GM21367 (cell line): Measurements from ENCODE around the gene NAXD.
"Not testable (repeated sequence)": the region's sequence is repeated elsewhere in the genome, so short reads cannot be mapped to it uniquely, and the experiment has no call there.

Experiments used
- ATAC-seq: cut with Tn5 transposase; IDR thresholded peaks from one replicate; pipeline ENCODE4 v1.9.1; 2021; ENCODE audit not compliant: unreplicated experiment

NAXD gene

GRCh38 chr13:110593430-110594130 is 21.8 kb upstream of the NAXD start:
- peak; percentile 92 for ATAC-seq

- ATAC-seq = no peak
Observed at GRCh38 chr13:110597041-110597689, 18.2 kb upstream of the NAXD start.

- no peak for ATAC-seq
Observed at GRCh38 chr13:110600261-110600819, 15.0 kb upstream of the NAXD start.

GRCh38 chr13:110600980-110601379 is 14.4 kb upstream of the NAXD start:
- ATAC-seq = no peak

DNA sequence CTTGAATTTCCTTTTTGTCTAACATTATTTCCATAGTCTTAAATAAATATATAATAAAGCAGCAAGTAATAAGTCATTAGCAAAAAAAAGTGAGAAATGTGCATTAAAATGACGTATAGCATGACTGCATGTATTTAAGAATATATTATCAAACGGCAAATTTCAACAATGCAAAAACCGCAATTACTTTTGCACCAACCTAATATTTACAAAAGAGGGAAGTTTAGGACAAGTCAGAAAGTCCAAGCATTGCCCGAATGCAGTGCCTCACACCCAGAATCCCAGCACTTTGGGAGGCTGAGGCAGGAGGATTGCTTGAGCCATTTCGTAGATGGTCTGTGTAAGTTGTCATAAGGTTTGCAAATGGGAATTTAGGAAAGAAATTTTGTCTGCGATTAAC is 10.2 kb upstream of the NAXD start:
- no peak for ATAC-seq

DNA sequence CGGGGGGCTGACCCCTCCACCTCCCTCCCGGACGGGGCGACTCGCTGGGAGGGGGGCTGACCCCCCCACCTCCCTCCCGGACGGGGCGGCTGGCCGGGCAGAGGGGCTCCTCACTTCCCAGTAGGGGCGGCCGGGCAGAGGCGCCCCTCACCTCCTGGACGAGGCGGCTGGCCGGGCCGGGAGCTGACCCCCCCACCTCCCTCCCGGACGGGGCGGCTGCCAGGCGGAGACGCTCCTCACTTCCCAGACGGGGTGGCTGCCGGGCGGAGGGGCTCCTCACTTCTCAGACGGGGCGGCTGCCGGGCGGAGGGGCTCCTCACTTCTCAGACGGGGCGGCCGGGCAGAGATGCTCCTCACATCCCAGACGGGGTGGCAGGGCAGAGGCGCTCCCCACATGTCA is 9.1 kb upstream of the NAXD start:
- not testable (repeated sequence) for ATAC-seq

- no peak for ATAC-seq
Observed at GRCh38 chr13:110607675-110608224, 7.6 kb upstream of the NAXD start.

DNA sequence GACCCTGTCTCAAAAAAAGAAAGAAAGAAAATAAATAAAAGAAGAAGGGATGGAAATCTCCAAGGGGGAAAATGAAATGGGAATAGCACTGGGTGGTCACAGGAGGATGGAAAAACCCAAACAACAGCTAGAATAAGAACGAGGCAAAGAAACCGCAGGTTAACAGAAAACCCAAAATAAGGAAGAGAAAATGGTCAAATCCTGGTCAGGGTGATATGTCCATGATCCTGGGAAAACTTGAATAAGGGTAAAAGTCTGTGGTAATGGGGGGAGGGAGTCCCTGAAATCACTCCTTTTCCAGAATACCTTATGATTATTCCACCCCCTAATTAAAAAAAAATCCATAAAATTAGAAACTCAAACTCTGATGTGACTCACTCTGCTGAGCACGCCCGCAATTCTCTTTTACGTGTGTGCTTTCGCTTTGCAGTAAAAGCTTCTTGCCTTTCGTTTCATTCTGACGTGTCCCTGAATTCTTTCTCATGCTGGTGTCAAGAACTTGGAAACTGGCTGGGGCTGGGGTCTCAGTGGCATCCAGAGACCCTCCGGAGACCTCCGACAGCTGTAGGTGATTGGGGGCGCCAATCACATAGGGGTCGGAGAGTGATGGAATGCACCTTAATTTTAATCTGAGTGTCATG is 4.3 kb upstream of the NAXD start:
- ATAC-seq = peak; percentile 40

DNA sequence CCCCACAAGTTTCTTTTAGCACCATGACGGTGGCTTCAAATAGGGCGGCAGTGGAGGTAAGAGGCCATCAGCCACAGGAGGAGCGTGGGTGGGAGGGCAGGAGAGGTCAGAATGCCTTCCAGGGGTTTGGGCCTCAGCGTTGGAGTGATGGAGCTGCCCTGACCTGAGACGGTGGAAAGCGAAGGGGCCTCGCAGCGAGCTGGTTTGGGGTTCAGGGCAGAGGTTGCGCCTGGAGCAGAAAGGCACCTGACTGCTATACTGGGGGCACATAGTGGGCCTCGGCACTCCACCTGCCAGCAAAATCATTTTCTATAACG is 382 bp upstream of the NAXD start:
- no peak for ATAC-seq

DNA sequence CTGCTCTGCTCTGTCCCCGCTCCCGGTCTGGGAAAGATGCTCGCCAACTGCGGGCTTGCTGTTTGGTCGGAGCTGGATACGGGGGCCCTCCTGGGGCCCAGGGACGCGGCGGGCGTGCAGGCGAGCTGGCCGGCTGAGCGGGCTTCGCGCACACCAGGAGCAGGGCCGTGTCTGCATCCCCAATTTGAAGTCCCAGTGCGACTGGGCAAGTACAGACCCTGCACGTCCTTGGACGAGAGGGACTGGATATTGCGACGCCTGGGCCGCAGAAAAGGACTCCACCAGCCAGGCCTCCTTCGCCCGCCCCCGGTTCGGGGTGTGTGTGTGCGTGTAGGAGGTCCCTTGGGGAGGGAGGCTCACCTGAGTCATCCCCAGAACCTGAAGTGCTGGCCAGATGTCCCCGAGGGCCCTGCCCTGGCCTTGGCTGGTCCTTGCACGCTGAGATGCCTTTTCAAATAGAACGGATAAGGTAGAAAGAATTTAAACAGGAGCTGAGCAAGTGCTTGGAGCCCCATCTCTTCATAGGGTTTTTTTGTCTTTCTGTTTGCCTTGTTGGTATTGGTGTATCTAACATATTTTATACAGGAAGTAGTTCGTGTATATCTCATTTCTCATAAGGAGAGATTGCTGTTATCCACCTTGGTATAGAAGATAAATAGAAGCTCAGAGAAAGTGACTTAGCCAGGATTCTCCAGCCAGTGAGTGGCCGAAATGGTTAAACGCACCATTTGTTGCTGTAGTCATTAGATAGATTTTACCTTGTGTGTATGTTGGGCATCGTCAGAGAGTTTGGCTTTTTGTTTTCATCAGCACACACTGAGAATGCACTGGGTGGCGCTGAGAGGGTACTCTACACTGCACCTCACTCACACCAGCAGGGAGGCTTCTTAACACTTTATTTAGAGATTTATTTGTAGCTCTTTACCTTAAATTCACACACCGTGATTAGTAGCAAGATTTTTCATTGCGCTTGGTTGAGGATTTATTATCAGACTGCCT is 1.1 kb downstream of the NAXD start:
- ATAC-seq = peak; percentile 47

- ATAC-seq = no peak
Observed at GRCh38 chr13:110617321-110618072, 2.2 kb downstream of the NAXD start.

DNA sequence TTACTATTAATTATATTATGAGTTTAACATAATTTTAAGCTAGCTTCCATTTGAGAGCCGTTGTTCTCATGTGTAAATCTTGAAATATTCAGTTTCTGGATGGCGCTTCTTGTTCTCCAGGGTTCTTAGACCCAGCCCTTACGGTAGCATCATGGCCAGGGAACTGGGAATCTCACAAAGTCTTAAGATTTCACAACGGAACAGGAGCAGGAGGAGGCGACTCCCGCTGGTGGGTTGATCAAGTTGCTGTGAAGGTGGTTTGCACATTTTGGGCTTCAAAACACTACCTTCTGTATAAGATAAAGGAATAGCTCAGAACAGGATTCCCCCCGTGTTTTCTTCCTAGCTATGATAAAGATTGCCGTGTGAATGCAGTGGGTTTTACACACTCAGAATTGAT is 2.8 kb downstream of the NAXD start:
- no peak for ATAC-seq

DNA sequence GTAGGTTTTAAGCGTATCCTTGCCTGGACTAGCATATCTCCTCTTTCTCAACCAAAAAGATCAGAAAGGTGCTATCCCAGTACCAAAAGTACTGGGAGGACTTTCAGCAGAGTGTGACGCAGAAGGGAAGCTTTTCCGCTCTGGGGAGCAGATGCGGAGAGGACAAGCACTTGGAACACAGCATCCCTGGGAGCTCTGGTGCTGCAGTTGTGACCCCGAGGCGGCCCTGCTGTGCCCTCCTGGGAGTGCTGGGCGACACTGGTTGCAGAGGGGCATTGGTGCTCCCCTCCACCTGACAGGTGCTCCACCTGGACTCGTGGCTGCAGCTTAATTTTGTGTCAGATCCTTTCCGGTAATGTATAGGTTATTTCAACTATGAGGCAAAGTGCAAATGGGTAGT is 3.4 kb downstream of the NAXD start:
- no peak for ATAC-seq

DNA sequence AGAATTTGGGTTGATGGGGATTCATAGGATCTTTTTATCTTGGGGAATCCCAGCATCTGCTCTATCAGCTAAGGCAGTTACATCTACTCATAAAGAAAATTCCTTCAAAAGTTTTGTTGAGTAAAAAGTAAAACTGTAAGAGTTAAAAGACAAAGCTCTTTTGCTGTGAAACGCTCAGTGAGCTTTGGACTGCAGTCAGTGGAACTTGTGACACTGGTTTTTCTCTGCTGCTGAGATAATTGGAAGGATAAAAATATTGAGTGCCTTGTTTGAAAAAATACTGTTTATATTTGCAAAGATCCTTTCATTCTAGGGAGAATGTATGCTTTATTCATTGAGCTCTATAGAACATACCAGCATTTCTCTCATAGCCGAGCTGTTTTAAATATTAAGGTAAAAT is 5.3 kb downstream of the NAXD start:
- no peak for ATAC-seq

- no peak for ATAC-seq
Observed at GRCh38 chr13:110624766-110625756, 9.7 kb downstream of the NAXD start.

DNA sequence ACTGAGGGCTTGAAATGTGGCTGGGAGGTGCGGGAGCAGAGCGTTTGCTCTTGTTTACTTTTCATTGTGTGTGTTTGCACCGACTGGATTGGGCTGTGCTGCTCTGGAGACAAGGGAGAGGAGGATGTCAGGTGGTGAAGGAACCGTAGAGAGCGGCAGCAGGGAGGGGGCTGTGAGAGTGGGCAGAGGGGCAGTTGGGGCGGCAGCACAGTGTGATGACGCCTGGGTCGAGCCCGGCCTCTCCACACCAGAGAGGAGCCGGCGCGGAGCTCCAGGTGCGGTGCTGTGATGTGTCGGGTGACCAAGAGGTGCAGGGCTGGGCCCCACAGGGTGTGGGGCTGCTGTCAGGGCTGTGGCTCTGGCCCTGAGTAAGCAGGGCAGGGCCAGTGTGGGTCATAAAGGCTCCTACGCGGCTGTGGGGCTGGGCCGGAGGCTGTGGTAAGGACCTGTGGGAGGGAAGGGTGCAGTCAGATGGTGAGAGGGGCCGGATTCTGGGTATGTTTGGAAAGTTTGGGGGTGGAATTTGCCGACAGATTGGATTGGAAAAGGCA is 10.5 kb downstream of the NAXD start:
- no peak for ATAC-seq

DNA sequence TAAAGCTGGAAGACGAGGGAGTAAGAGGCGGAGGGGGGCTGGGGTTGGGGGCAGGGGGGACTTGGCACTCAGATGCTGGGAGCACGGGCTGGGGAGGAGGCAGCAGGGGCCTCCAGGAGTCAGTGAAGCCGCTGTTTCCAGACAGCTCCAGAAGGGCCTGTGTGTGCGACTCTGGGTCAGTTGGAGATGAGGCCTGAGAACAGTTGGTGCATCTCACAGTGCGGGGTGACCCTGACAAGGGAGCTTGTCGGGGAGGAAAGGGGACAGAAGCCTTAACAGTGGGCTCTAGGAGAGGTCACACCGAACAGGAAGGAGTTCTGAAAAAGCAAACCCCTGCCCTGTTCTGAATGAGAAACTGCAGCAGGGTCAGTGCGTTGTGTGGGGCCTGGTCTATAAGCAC is 11.2 kb downstream of the NAXD start:
- no peak for ATAC-seq

DNA sequence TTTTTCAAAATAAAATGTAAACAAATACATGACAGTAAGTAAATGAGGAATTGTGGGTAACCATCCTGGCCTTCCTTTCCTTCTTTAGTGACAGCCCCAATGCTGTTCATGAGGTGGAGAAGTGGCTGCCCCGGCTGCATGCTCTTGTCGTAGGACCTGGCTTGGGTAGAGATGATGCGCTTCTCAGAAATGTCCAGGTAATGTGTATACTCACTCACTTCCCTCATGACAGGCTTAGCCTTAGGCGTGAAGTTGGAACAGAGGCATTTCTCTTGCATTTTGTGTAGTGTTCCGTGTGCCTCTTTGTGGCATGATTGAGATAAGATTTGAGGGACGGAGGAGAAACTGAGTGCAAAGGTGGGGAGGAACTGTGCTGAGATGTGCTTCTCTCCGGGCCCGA is 12.0 kb downstream of the NAXD start:
- ATAC-seq = no peak
